Fibroblast of the aortic adventitia (primary cell): ENCODE measurements around the gene TARBP1. TPM values are rescaled to one million over a fixed set of nuclear protein-coding genes. Genes with fewer than 3 reads are reported as not detected.

ENCODE experiments used
- DNase-seq: peaks from one replicate; pipeline ENCODE4 v3.0.0-alpha.2; 2010; ENCODE audit warnings: low read depth
- H3K4me3 ChIP-seq: 2 replicates; pipeline ENCODE4 v1.5.1; 2011; ENCODE audit warnings: low read depth, mild to moderate bottlenecking, control low read depth, low read length, moderate library complexity
- total RNA-seq: library from RNA; depleted of rRNA; stranded (reverse); fragments of >200 nt; gene quantifications from 2 replicates; pipeline ENCODE4 v1.2.3, GENCODE V29; 2012; ENCODE audit warnings: low replicate concordance
- TF ChIP-seq, protein P1 (sequence below): IDR thresholded peaks from 2 replicates; pipeline ENCODE4 v1.5.1; 2011; ENCODE audit warnings: mild to moderate bottlenecking, low read length, control low read depth, inconsistent platforms; ENCODE audit not compliant: insufficient read depth

TARBP1 gene
- total RNA-seq, 1 donor: 22.2 TPM

DNA sequence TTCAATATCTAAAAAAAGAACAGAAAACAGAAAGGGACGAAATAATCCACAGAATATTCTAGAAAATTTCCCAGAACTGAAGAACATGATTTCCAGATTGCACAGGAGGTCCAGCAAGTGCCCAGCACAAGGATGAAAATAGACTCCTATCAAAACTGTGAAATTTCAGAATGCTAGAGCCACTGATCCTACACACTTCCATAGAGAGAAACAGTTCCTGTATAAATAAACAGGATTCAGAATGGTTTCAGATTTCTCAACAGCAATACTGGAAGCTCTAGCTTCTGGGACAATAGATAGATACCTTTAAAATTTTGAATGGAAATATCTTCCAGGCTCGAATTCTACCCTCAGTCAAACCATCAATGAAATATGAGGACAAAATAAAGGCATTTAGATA lies 4.6 kb downstream of the TARBP1 start:
- no peak for DNase-seq
- TF ChIP-seq, protein P1, sequence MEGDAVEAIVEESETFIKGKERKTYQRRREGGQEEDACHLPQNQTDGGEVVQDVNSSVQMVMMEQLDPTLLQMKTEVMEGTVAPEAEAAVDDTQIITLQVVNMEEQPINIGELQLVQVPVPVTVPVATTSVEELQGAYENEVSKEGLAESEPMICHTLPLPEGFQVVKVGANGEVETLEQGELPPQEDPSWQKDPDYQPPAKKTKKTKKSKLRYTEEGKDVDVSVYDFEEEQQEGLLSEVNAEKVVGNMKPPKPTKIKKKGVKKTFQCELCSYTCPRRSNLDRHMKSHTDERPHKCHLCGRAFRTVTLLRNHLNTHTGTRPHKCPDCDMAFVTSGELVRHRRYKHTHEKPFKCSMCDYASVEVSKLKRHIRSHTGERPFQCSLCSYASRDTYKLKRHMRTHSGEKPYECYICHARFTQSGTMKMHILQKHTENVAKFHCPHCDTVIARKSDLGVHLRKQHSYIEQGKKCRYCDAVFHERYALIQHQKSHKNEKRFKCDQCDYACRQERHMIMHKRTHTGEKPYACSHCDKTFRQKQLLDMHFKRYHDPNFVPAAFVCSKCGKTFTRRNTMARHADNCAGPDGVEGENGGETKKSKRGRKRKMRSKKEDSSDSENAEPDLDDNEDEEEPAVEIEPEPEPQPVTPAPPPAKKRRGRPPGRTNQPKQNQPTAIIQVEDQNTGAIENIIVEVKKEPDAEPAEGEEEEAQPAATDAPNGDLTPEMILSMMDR: no peak
- no peak overlapping the region for H3K4me3 ChIP-seq

DNA sequence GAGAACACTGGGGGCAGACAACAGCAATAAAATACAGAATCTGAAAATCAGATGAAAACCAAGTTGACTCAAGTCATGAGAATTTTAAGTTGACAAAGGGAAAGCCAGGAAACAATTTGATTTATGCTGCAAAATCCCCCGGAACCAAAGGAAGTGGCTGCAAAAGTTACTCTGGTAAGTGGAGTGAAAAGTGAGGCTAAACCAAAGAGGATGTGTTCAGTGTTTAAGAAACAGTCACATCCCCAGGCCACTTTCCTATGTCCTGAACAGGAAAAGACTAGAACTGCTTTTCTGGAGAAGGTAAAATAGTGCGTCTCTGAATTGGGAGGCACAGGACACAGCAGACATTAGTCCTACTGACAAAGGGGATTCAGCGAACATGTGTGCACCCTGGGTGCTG lies 5.9 kb downstream of the TARBP1 start:
- TF ChIP-seq, protein P1: no peak
- H3K4me3 ChIP-seq: no peak overlapping the region
- no peak for DNase-seq

DNA sequence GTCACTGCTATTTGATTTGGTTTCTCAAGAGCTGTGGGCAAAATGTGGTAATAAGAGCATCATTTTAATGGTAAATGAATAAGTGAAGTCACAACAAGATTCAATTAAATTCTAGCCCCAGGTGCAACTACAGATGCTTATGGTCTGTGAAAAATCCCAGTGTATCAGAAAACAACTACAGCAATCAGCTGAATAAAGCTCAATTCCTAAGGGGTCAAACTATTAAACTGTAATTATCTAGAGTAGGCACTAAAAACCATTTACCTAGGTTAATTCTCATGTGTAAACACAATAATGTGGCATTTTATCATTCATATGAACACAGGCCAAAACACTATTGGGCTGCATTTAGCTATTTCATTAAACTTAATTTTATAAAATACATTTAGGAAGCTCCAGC lies 9.6 kb downstream of the TARBP1 start:
- no peak overlapping the region for H3K4me3 ChIP-seq
- TF ChIP-seq, protein P1: no peak
- no peak for DNase-seq

DNA sequence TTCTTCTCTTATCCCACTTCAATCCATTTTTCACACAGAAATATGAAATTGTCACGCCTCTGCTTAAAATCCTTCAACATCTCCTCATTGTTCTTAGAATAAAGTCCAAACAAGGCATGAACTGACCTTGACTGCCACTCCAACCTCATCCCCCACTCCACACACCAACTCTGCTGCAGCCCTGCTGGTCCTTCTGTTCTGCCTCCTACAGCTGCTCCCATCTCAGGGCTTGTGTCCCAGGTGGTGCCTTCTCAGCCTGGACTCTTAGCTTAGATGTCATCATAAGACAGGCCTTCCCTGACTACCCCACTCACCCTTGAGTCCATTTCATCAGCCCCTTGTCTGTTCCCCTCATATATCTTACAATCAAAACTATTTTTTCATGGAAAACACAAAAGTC lies 10.4 kb downstream of the TARBP1 start:
- DNase-seq: no peak
- H3K4me3 ChIP-seq: no peak overlapping the region
- TF ChIP-seq, protein P1: no peak

DNA sequence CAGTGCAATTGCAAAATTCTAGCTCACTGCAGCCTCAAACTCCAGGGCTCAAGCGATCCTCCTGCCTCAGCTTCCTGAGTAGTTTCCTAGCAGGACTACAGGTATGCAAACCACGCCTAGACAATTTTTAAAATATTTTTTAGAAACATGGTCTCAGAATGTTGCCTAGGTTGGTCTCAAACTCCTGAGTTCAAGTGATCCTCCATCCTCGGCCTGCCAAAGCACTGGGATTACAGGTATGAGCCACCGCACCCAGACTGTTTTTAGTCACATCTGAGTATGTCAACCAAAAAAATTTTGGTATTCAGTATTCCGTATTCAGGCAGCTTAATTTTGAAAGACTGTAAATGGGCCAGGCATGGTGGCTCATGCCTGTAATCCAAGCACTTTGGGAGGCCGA lies 11.2 kb downstream of the TARBP1 start:
- no peak overlapping the region for H3K4me3 ChIP-seq
- TF ChIP-seq, protein P1: no peak
- DNase-seq: no peak

DNA sequence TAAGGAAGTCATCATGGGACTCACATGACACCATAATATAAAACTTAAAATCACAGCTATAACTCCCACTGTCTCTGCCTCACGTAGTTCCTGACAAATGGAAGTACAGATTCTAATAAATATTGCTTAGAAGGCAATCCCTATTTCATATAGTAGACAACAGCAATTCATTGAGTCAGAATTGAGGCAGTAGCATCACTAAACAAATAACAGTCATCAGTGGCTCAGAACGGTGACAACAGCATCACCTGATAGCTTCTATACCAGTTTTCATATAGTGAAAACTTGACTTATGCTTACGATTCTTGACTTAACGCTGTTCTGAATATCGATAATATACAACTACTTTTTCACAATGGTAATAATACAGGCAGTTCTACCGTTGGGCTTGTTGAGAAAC lies 12.0 kb downstream of the TARBP1 start:
- DNase-seq: no peak
- no peak overlapping the region for H3K4me3 ChIP-seq
- TF ChIP-seq, protein P1: no peak

DNA sequence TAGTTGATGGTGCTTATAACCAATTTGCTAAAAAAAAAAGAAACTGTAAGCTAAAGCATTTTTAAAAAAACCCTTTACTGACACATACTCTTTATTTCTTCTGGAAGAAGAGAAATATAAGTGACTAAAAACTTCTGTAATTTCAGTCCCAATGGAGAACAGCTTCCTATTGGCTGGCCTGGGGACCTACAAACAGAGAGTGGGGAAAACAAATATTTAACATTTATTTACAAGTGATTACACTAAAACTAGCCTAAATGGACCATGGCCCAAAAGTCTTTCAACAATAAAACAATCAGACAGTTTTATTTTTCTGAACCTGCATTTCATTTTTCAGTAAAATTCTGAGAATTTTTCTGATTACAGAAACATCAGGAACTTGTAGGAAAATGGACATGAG lies 15.2 kb downstream of the TARBP1 start:
- DNase-seq: no peak
- H3K4me3 ChIP-seq: no peak overlapping the region
- TF ChIP-seq, protein P1: no peak
